GM18868 (cell line): ENCODE data around the gene UBE2S.
"Not testable (repeated sequence)": the region's sequence is repeated elsewhere in the genome, so short reads cannot be mapped to it uniquely, and the experiment has no call there.

Source experiments
- ATAC-seq: cut with Tn5 transposase; IDR thresholded peaks from one replicate; pipeline ENCODE4 v1.9.1; 2021; ENCODE audit warnings: mild to moderate bottlenecking, moderate library complexity; ENCODE audit not compliant: unreplicated experiment

The UBE2S gene

GRCh38 chr19:55440411-55441105 is 33.0 kb upstream of the UBE2S start:
- no peak for ATAC-seq

GRCh38 chr19:55439052-55439451 is 31.5 kb upstream of the UBE2S start:
- ATAC-seq: no peak

DNA sequence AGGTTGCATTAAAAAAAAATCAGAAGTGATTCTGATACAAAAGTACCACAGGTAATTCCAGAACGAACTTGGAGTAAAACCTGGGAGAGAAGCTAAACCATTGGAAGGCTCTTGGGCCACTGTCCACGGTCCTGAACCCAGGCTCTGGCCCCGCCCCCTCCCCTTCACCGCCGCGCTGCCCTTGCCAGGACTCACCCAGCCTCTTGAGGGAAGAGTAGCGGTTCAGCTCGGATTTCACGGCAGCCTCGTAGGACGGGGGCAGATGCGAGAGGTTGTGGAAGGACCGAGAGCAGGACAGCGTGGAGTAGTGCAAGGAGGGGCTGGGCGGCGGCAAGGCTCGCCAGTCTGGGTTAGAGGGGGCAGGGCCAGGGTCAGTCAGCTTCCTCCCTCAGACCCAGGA is 29.8 kb upstream of the UBE2S start:
- ATAC-seq: no peak

DNA sequence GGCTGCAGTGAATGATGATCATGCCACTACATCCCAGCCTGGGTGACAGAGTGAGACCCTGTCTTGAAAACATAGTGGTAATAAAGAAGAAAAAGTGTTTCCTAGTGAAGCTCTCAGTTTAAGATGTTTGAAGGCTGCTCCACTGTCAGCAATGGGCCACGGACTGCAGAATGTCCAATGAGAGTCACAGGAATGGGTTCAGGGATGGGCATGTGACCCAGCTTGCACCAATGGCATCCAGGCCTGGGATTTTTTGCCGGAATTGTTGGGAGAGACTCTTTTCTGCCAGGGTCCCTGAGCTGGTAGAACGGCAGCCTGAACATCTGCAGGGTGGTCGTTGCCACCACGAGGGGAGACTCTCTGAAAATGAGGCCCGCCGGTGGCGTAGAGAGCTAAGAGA is 29.3 kb upstream of the UBE2S start:
- no peak for ATAC-seq

GRCh38 chr19:55435020-55435419 is 27.4 kb upstream of the UBE2S start:
- no peak for ATAC-seq

DNA sequence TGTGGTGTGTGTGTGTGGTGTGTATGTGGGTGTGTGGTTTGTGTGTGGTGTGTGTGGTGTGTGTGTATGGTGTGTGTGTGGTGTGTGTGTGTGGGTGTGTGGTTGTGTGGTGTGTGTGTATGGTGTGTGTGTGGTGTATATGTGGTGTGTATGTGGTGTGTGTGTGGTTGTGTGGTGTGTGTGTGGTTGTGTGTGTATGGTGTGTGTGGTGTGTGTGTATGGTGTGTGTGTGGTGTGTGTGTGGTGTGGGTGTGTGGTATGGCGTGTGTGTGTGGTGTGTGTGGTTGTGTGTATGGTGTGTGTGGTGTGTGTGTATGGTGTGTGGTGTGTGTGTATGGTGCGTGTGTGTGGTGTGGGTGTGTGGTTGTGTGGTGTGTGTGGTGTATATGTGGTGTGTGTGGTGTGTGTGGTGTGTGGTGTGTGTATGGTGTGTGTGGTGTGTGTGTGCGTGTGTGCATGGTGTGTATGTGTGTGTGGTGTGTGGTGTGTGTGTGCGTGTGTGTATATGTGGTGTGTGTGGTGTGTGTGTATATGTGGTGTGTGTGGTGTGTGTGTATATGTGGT is 26.9 kb upstream of the UBE2S start:
- no peak for ATAC-seq

GRCh38 chr19:55433292-55433691 is 25.7 kb upstream of the UBE2S start:
- ATAC-seq: no peak

- ATAC-seq: no peak
Observed at GRCh38 chr19:55432241-55432959, 24.8 kb upstream of the UBE2S start.

GRCh38 chr19:55431183-55431582 is 23.6 kb upstream of the UBE2S start:
- no peak for ATAC-seq

DNA sequence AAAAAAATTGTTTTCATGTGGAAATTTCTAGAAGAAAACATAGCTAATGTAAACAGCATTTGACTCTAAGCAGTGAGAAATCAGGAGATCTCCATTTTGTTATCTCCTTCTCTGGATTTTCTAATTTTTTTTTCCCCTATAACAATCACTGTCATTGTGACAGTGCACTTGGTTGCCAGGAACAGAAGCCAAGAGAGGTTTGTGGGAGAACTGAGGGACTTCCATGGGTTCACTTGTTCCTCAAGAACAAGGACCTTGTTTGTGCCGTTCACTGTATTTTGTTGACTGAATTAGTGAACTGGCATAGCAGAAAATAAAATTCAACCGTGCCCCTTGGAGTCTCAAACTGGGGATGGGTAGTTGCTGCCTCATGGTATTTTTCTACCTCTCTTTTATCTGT is 18.5 kb upstream of the UBE2S start:
- ATAC-seq: no peak

GRCh38 chr19:55424518-55424917 is 16.9 kb upstream of the UBE2S start:
- ATAC-seq: no peak

DNA sequence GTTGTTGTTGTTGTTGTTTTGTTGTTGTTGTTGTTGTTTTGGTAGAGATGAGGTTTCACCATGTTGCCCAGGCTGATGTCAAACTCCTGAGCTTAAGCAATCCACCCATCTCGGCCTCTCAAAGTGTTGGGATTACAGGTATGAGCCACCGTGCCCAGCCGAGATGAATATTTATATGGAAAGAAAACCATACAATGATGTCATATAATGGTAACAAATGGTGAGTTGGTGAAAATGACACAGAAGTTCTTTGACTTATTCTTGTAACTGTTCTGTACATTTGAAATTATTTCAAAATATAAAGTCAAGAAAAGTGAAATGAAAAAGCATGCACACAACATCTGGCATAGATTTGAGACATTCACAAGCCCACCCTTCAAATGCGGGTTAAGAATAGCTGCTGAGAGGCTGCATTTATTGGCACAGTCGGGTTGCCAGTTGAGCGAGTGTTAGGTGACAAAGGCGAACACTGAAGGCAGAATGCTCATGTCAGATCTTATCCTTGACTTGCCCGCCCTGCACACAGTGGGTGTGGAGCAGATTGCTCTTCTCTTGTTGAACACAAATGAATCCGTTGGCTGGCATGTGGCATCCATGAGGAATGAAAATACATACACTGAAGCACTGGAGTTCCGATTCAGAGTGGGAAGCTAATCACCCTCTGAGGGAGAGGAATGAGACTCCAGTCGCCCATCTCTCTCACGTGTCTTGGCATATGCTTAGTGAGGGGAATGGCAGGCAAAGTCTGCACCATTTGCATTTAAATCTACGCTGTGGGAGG is 15.8 kb upstream of the UBE2S start:
- ATAC-seq: no peak

DNA sequence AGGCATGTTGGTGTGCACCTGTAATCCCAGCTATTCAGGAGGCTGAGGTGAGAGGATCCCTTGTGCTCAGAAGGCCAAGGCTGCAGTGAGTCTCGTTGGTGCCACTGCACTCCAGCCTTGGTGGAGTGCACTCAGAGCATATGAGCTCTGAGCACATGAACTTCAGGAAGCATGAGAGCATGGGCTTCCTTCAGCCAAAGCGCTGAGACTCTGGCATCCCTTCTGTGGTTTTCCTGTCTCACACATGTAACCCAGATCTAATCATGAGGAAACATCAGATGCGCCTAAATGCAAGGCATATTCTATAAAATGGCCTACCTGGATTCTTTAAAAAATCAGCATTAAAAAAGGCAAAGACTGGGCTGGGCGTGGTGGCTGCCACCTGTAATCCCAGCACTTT is 13.7 kb upstream of the UBE2S start:
- not testable (repeated sequence) for ATAC-seq

DNA sequence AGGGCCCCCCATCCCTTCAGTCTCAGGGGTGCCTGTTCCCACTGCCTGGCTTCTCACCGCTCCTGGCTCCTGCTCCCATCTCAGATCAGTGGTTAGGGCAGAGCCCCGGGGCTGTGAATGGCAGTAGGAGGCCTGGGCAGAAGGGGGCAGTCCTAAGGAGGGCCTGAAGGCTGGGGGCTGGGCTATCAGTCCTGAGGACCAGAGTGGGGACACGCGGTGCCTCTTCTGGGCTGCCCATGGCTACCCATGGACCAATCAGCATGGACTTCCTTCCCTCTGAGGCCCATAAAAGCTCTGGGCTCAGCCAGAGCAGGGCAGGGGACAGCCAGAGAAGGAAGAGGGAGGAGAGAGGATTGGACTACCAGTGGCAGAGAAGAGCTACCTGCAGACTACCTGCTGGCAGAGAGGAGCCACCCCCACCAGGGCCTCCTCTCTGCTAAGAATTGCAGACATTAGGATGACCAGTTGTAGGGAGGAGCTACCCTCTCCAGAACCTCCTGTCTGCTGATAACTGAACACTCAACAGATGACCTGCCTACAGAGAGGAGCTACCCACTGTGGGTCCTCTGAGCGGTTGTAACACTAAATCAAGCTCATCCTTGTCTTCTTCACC is 12.1 kb upstream of the UBE2S start:
- ATAC-seq: no peak

- ATAC-seq: no peak
Observed at GRCh38 chr19:55419103-55419502, 11.5 kb upstream of the UBE2S start.

DNA sequence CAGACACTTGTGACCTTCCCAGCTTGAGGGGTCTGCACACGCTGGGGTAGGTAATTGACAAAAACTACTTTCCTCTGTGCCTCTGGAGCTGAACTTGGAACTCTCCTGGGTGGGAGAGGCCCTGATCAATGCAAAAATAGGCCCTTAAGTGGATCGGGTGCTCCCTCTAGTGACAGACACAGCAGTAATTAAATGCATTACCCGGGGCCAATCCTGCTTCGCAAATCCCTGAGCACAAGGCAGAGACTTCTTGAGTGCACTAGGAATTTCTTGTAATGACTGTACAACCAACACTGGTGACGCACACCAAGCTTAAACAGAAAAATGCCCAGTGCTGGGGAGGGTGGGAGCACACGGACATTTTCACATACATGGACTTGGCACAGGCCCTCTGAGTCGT is 10.6 kb upstream of the UBE2S start:
- no peak for ATAC-seq

GRCh38 chr19:55410168-55410567 is 2.6 kb upstream of the UBE2S start:
- no peak for ATAC-seq

GRCh38 chr19:55409179-55409578 is 1.6 kb upstream of the UBE2S start:
- ATAC-seq: not testable (repeated sequence)

DNA sequence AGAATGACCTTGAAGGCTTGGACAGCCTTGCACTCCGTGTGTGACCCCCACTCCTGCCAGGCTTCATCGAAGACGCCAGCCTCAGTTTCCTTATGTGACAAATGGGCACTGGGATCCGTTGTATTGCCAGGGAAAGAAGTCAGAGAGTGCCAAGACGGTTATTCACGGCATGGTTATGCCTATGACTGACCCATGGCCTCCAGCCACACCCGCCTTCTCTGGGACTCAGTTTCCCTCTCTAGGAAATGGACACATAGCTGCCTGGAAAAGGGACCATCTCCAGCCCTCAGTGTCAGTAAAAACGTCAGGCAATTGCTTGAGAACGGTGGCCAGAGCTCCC is 915 bp upstream of the UBE2S start:
- ATAC-seq: no peak

GRCh38 chr19:55407800-55408532 is 378 bp upstream of the UBE2S start:
- ATAC-seq: peak; percentile 76
